ENCODE results near the gene NYAP1.

- TF ChIP-seq ZNF274 (IDR thresholded peaks at IDR 0.05; ENCODE audit: low read length), result no peak
- no peak for TF ChIP-seq ZNF274 (tag by site-specific recombination; IDR thresholded peaks at IDR 0.05; ENCODE audit: borderline replicate concordance)
- TF ChIP-seq ZNF776 (tag by site-specific recombination; IDR thresholded peaks at IDR 0.05; ENCODE audit: borderline replicate concordance), result no peak
- no peak for TF ChIP-seq CTCF (tag by site-specific recombination; IDR thresholded peaks at IDR 0.05)
- TF ChIP-seq ZNF660 (tag by site-specific recombination; IDR thresholded peaks at IDR 0.05), result no peak
- TF ChIP-seq KLF16 (tag by site-specific recombination; IDR thresholded peaks at IDR 0.05), result no peak
- no peak for TF ChIP-seq ZNF704 (tag by site-specific recombination; IDR thresholded peaks at IDR 0.05)
- TF ChIP-seq ZNF670 (tag by site-specific recombination; IDR thresholded peaks at IDR 0.05; ENCODE audit: low read depth), result no peak
- TF ChIP-seq ZNF362 (tag by site-specific recombination; IDR thresholded peaks at IDR 0.05), result no peak
- no peak for TF ChIP-seq KLF1 (tag by site-specific recombination; IDR thresholded peaks at IDR 0.05)
- no peak for TF ChIP-seq ZNF174 (tag by site-specific recombination; IDR thresholded peaks at IDR 0.05)
These were observed 1.7 kb downstream of the NYAP1 start for GRCh38 chr7:100485471-100485876.
